Keratinocyte (primary cell): ENCODE measurements around the gene OTX1. TPM values are rescaled to one million over a fixed set of nuclear protein-coding genes. Genes with fewer than 3 reads are reported as not detected.

Experiments used
- DNase-seq: peaks from one replicate; pipeline ENCODE4 v3.0.0-alpha.2; 2011; ENCODE audit warnings: low read depth, missing footprints, low spot score
- FAIRE-seq: peaks from 2 replicates; lab custom pipeline; 2011; peaks lifted over from hg19 to GRCh38; lab: Jason Lieb, UNC
- H2AFZ ChIP-seq: 2 replicates; pipeline ENCODE4 v1.6.0; 2012; ENCODE audit warnings: low read length, control low read depth, inconsistent platforms; ENCODE audit not compliant: control insufficient read depth
- H3K27ac ChIP-seq: 2 replicates; pipeline ENCODE4 v1.5.1; 2011; ENCODE audit warnings: low read length; ENCODE audit not compliant: control insufficient read depth, insufficient read depth
- H3K27me3 ChIP-seq: 3 replicates; pipeline ENCODE4 v1.6.0; 2011; ENCODE audit warnings: low read length; ENCODE audit not compliant: control insufficient read depth, insufficient read depth; ENCODE audit errors: extremely low read depth
- H3K36me3 ChIP-seq, 2 experiments: 2 replicates in 1 of 2; 3 replicates in 1 of 2; pipeline ENCODE4 v1.5.1; 2011; ENCODE audit warnings: low read length in 2 of 2, mild to moderate bottlenecking in 1 of 2; ENCODE audit not compliant: control insufficient read depth in 2 of 2, insufficient read depth in 2 of 2; ENCODE audit errors: extremely low read depth in 1 of 2
- H3K4me1 ChIP-seq: 3 replicates; pipeline ENCODE4 v1.5.1; 2011; ENCODE audit warnings: low read length; ENCODE audit not compliant: control insufficient read depth, insufficient read depth; ENCODE audit errors: extremely low read depth
- H3K4me2 ChIP-seq: 3 replicates; pipeline ENCODE4 v1.6.0; 2011; ENCODE audit warnings: low read depth, low read length; ENCODE audit not compliant: control insufficient read depth, insufficient read depth; ENCODE audit errors: extremely low read depth
- H3K4me3 ChIP-seq, 3 experiments: fragments of 200-600 bp in 1 of 3; sonication (generic) in 1 of 3; 2 replicates in 2 of 3; 3 replicates in 1 of 3; pipeline ENCODE4 v1.5.1; 2011 to 2016; ENCODE audit warnings: low read length in 3 of 3, mild to moderate bottlenecking in 3 of 3, control low read depth in 2 of 3, inconsistent platforms in 1 of 3, low read depth in 1 of 3, mixed read lengths in 1 of 3, mixed run types in 1 of 3, moderate library complexity in 1 of 3; ENCODE audit not compliant: control insufficient read depth in 2 of 3, insufficient read depth in 2 of 3; ENCODE audit errors: extremely low read depth in 1 of 3
- H3K79me2 ChIP-seq: 2 replicates; pipeline ENCODE4 v1.6.0; 2012; ENCODE audit warnings: low read length; ENCODE audit not compliant: control insufficient read depth, insufficient read depth
- H3K9ac ChIP-seq: 3 replicates; pipeline ENCODE4 v1.6.0; 2011; ENCODE audit warnings: low read length; ENCODE audit not compliant: control insufficient read depth, insufficient read depth; ENCODE audit errors: extremely low read depth
- H3K9me1 ChIP-seq: 3 replicates; pipeline ENCODE4 v1.6.0; 2011; ENCODE audit warnings: low read length; ENCODE audit not compliant: control insufficient read depth, insufficient read depth; ENCODE audit errors: extremely low read depth
- H3K9me3 ChIP-seq: 2 replicates; pipeline ENCODE4 v1.5.1; 2012; ENCODE audit warnings: low read depth, low read length; ENCODE audit not compliant: control insufficient read depth
- H4K20me1 ChIP-seq: 3 replicates; pipeline ENCODE4 v1.6.0; 2011; ENCODE audit warnings: low read length; ENCODE audit not compliant: control insufficient read depth, insufficient read depth; ENCODE audit errors: extremely low read depth
- CTCF ChIP-seq, 3 experiments: IDR thresholded peaks in 1 of 3; conservative IDR thresholded peaks in 1 of 3; optimal IDR thresholded peaks in 1 of 3; 2 replicates in 2 of 3; 3 replicates in 1 of 3; pipeline versions ENCODE3 to v1.5.1; 2011; ENCODE audit warnings: low read length in 3 of 3, mild to moderate bottlenecking in 3 of 3, moderate library complexity in 2 of 3, control low read depth in 1 of 3, inconsistent platforms in 1 of 3; ENCODE audit not compliant: insufficient read depth in 2 of 3; ENCODE audit errors: extremely low read depth in 1 of 3
- EZH2 ChIP-seq: IDR thresholded peaks from one replicate; pipeline ENCODE4 v1.6.1; 2012; ENCODE audit warnings: inconsistent platforms, mild to moderate bottlenecking, low read length, moderate library complexity
- dilution Hi-C: fragments of 300-500 bp; cut with MboI; formaldehyde crosslinking; loops from one replicate; pipeline ENCODE4 v1.7.0; 2020; ENCODE audit warnings: low sequenced_read_pairs; ENCODE audit not compliant: extremely low pct_ligation_motif_present
- polyA plus RNA-seq, 5 experiments: library from polyadenylated mRNA; depleted of rRNA in 3 of 5; stranded (reverse) in 3 of 5; stranded (forward) in 1 of 5; unstranded in 1 of 5; fragments of >200 nt; gene quantifications; 1 replicate in 1 of 5; 2 replicates in 3 of 5; 3 replicates in 1 of 5; pipeline versions ENCODE4 v1.2.1 to v1.2.3, GENCODE V29; 2011 to 2012; ENCODE audit warnings: missing spikeins in 2 of 5, low read depth in 1 of 5, low replicate concordance in 1 of 5

The OTX1 gene
- polyA plus RNA-seq, 1 donor (not counting 4 experiments of a cell fraction or from before 2014, with no cell fraction given), result 0.28 TPM

GRCh38 chr2:63064197-63064596 is 13.6 kb downstream of the OTX1 start:
- H3K4me2 ChIP-seq, result no peak overlapping the region
- H3K36me3 ChIP-seq, result no peaks in the 10 kb centered on the region
- H2AFZ ChIP-seq, result no peak overlapping the region
- peaks cover 2% of the 10 kb centered on the region for H3K4me1 ChIP-seq
- dilution Hi-C loops, result no loop called here
- no peak overlapping the region for H3K4me3 ChIP-seq
- no peak for DNase-seq
- H3K79me2 ChIP-seq, result no peaks in the 10 kb centered on the region
- no peaks in the 10 kb centered on the region for H4K20me1 ChIP-seq
- H3K27me3 ChIP-seq, result no peaks in the 10 kb centered on the region
- TF ChIP-seq CTCF (optimal IDR thresholded peaks at IDR 0.05 in 1 of 3, IDR thresholded peaks at IDR 0.05 in 1 of 3, conservative IDR thresholded peaks at IDR 0.05 in 1 of 3; ENCODE audit: extremely low read depth in 1 of 3, insufficient read depth in 2 of 3, low read length in 3 of 3) (no peak), EZH2 (no peak)
- peaks cover 1% of the 10 kb centered on the region for H3K9me3 ChIP-seq
- FAIRE-seq, result no peak
- H3K9ac ChIP-seq, result no peak overlapping the region
- H3K9me1 ChIP-seq, result no peaks in the 10 kb centered on the region
- no peak overlapping the region for H3K27ac ChIP-seq

- Histone ChIP-seq H3K27me3 (no peaks in the 10 kb centered on the region), H3K79me2 (no peaks in the 10 kb centered on the region), H2AFZ (no peak overlapping the region), H3K9me3 (no peaks in the 10 kb centered on the region), H3K4me1 (peaks cover 2% of the 10 kb centered on the region), H3K27ac (no peak overlapping the region), H4K20me1 (no peaks in the 10 kb centered on the region), H3K9me1 (no peaks in the 10 kb centered on the region), H3K4me3 (no peak overlapping the region), H3K9ac (no peak overlapping the region), H3K4me2 (no peak overlapping the region), H3K36me3 (no peaks in the 10 kb centered on the region)
- no peak for DNase-seq
- no peak for FAIRE-seq
- TF ChIP-seq CTCF (optimal IDR thresholded peaks at IDR 0.05 in 1 of 3, IDR thresholded peaks at IDR 0.05 in 1 of 3, conservative IDR thresholded peaks at IDR 0.05 in 1 of 3; ENCODE audit: extremely low read depth in 1 of 3, insufficient read depth in 2 of 3, low read length in 3 of 3), result no peak
- TF ChIP-seq EZH2, result no peak
- dilution Hi-C loops, result no loop called here
These were observed 14.0 kb downstream of the OTX1 start for GRCh38 chr2:63064661-63065060.
